GM12892 (cell line): Measurements from ENCODE around the gene STARD13.

Source experiments
- DNase-seq: peaks from one replicate; pipeline ENCODE4 v3.0.0; 2011; ENCODE audit not compliant: insufficient read length
- FAIRE-seq: peaks from 2 replicates; lab custom pipeline; 2011; peaks lifted over from hg19 to GRCh38; lab: Jason Lieb, UNC
- POLR2A ChIP-seq: IDR thresholded peaks from 2 replicates; pipeline ENCODE4 v1.6.1; 2011; ENCODE audit warnings: low read depth, low read length, control low read depth
- POLR2AphosphoS5 ChIP-seq: IDR thresholded peaks from 2 replicates; pipeline ENCODE4 v1.6.1; 2011; ENCODE audit warnings: low read depth, low read length, control low read depth
- TAF1 ChIP-seq: IDR thresholded peaks from 2 replicates; pipeline ENCODE4 v1.6.1; 2011; ENCODE audit warnings: low read depth, mild to moderate bottlenecking, control low read depth, low read length, borderline replicate concordance

The STARD13 gene

DNA sequence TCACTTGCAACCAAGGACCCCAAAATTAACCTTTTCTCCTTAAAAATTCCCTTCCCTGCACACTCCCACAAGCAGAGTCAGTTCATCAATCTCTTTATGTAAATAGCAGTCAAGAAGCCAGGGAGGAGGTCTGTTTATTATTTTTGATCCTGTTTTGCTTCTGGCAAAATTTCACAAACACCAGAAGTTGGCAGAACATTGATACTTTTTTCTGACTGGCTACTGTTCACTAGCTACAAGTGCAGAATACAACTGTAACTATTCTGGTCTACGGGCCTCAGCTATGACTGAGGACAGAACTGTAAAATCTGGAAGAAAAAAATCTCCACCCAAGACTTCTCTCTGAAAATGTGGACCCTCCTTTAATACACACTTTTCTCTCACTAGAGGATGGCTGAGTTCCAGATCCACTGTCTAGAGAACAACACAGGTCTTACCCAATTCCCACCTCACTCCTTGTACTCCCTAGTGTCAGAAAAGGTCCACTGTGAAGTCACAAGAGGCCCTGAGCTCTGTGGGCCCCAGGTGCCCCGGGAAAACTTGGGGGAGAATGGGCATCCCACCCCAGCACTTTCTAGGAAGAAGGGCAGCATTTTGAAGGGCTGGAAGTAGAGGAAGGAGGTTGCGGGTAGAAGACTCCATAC is 14.5 kb downstream of the STARD13 start:
- no peak for DNase-seq
- no peak for TF ChIP-seq TAF1
- no peak for TF ChIP-seq POLR2A
- TF ChIP-seq POLR2AphosphoS5: no peak
- FAIRE-seq: no peak

DNA sequence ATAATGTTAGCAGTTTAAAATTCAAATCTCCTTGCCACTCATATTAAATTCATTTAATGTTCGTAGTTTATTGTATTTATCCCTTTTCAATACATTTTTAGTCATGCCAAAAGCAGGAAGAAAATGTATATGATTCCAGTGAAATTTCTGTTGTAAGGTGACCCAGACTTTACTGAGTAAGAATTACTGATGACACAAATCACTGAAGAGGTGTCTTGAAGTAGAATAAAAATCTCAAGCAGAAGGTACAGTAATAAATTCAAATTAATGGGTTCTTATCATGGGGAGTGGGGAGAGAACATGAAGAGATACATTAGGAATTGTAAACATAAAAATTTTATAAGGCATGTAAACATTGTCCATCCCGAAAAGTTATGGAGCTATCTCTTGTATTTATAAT is 19.9 kb downstream of the STARD13 start:
- DNase-seq: no peak
- TF ChIP-seq TAF1: no peak
- TF ChIP-seq POLR2A: no peak
- no peak for TF ChIP-seq POLR2AphosphoS5
- FAIRE-seq: no peak

DNA sequence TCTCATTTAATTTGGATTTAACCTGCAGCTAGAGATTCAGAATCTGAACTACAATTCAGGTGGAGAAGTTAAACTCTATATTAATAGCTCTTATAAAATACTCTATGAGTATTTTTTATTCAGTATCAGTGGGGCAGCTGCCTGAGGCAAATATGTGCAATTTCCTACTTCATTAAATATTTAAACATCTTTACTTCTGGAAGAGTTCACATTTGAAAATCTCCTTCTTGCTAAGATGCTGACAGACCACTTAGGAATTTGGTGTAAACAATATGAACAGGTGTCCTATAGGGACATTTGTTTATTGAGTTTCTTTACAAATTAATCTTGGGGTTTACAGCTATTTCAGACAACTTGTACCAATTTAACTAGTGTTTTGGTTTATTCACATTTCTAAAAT is 20.4 kb downstream of the STARD13 start:
- DNase-seq (no peak), FAIRE-seq (no peak)
- TF ChIP-seq TAF1: no peak
- TF ChIP-seq POLR2AphosphoS5: no peak
- no peak for TF ChIP-seq POLR2A

DNA sequence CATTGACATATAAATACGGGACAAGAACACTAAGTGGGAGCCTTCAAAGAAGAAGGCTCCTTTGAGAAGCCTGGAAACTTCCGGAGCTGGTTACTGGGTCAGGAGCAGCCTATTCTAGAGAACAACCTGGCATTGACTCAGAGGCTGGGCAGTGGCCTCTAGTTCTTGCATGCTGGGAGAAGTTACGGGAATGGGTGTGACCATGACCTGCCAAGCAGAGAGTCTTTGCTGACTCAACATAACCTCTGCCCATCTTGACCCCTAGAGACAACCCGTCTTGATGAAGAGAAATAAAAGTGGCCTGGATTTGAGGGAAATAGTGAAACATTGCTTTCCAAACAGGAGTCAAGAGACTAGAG is 21.0 kb downstream of the STARD13 start:
- no peak for DNase-seq
- TF ChIP-seq POLR2A: no peak
- TF ChIP-seq TAF1: no peak
- no peak for TF ChIP-seq POLR2AphosphoS5
- FAIRE-seq: no peak

DNA sequence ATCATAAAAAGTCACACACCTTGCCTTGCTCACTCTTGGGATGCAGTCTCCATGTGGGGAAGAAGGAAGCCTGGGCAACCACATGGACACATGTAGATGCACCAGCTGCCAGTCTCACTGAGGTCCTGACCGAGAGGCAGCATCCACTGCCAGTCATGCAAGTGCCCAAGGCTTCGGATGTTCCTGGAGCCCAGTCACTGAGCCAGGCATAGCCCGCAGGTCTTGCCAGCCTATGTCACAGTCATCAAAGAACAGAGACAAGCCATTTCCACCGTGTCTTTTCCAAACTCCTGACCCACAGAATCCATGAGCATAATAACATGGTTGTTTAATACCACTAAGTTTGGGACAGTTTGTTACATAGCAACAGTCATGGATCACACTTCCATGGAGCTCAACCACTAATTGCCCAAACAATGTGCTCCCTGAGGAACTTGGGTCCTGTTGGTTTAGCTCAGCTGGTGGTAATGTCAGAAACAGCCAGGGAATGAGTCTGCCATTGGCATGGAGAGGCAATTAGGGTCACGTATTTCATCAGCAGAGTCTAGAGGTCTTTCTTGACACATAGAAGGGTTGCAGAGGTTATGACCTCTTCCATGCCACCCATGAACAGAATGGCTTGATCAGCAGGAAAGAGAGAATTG is 21.5 kb downstream of the STARD13 start:
- no peak for TF ChIP-seq POLR2AphosphoS5
- no peak for TF ChIP-seq POLR2A
- no peak for TF ChIP-seq TAF1
- FAIRE-seq (no peak), DNase-seq (no peak)

DNA sequence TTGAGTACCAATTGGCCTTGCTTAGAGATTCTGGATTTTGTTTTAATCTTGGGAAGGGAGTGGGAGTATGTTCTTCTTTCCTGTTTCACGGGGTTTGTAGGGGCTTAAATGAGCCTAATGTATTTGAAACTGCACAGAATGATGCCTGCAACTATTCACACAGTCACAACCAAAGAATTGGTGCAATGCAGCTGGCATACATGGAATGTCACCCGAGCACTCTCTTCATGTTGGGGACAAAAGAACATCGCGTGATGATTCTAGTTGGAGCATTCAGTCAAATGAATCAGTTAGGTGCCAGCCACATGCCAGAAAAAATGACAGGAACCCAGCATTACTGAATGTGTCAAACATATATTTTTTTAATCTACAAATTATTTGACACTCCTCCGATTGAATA is 22.1 kb downstream of the STARD13 start:
- DNase-seq (no peak), FAIRE-seq (no peak)
- TF ChIP-seq POLR2AphosphoS5: no peak
- TF ChIP-seq TAF1: no peak
- no peak for TF ChIP-seq POLR2A

DNA sequence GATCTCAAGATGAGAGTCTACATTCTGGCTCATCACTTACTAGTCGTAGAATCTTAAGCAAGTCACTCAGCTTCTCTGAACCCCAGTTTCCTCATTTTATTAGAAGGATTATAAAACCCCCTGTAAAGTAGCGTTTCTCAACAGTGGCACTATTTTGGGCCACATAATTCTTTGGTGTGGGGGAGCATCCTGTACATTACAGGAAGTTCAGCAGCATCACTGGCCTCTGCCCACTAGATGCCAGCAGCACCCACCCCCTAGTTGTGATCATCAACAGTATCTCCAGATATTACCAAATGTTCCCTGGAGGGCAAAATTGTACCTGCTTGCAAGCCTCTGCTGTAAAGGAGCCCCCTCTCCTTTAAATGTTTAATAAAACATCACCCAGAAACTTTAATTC is 22.6 kb downstream of the STARD13 start:
- no peak for TF ChIP-seq POLR2A
- no peak for TF ChIP-seq POLR2AphosphoS5
- no peak for TF ChIP-seq TAF1
- FAIRE-seq (no peak), DNase-seq (no peak)

DNA sequence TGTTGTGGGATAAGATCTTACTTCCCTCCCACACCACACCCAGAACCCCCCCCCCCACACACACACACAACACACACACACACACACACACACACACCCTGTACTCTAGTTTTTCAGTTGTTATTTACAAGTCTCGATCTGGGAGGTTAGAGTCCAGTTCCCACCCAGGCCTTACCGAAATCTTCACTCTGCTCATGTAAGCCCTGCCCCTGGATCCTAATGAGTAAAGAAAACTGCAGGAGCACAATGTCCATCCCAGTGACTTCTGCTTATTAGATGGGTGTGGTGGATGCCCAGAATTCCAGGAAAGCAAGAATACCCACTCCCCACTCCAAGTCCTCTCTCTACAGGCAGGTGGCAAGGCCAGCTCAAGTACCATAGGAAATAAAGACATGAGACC is 23.0 kb downstream of the STARD13 start:
- TF ChIP-seq POLR2AphosphoS5: no peak
- no peak for TF ChIP-seq POLR2A
- DNase-seq (no peak), FAIRE-seq (no peak)

DNA sequence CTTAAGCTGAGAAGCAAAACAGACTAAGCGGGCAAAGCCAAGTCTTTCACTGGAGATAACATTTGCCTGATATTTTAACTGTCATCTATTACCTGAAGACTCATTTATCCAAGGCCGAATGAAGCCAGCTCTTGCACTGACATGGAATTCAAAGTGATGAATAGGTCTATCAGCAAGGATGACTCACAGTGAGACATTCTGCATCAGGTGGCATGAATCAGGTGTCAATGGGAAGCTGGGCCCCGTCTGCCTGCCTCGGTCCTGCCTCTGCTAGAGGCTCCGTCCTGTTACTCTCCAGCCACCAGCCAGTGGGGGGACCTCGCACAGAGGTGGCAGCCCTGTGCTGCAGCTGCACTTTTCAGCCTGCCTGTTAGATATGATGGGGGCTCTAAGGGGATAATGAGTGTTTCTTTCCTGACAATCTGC is 23.5 kb downstream of the STARD13 start:
- TF ChIP-seq POLR2A: no peak
- no peak for TF ChIP-seq TAF1
- TF ChIP-seq POLR2AphosphoS5: no peak
- DNase-seq: no peak

DNA sequence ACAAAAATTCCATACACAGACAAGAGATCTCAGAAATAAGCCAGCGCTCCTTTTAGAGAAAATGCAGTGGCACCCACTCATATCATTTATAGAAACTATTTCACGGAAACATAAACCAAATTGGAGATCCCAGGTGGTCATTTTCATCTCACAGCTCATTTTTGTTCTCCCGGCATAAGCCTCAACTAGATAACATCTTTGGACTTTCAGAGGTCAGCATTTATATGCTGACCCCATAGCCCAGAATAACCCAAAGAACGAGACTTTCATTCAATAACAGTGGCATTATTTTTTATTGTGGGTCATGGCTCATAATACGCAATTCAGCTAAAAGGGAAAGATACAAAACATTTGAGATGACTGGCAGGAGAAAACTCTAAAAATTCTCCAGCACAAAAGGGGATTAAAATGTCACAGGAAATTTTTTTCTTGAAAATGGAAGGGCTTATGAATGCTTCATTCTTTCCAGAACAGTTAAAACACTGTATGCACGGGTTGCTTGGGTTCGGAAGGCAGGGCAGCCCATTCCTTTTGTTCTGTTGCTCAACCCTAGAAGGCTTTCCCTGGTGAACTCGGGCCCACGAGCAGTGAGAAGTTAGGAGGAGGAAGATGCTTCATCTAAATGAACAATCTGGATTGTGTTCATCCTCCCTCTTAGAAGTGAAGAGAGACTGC is 24.0 kb downstream of the STARD13 start:
- DNase-seq: no peak
- FAIRE-seq: no peak
- no peak for TF ChIP-seq TAF1
- no peak for TF ChIP-seq POLR2AphosphoS5
- no peak for TF ChIP-seq POLR2A

More for the DNA sequence above, 23.5 kb downstream of the STARD13 start:
- no peak for FAIRE-seq

DNA sequence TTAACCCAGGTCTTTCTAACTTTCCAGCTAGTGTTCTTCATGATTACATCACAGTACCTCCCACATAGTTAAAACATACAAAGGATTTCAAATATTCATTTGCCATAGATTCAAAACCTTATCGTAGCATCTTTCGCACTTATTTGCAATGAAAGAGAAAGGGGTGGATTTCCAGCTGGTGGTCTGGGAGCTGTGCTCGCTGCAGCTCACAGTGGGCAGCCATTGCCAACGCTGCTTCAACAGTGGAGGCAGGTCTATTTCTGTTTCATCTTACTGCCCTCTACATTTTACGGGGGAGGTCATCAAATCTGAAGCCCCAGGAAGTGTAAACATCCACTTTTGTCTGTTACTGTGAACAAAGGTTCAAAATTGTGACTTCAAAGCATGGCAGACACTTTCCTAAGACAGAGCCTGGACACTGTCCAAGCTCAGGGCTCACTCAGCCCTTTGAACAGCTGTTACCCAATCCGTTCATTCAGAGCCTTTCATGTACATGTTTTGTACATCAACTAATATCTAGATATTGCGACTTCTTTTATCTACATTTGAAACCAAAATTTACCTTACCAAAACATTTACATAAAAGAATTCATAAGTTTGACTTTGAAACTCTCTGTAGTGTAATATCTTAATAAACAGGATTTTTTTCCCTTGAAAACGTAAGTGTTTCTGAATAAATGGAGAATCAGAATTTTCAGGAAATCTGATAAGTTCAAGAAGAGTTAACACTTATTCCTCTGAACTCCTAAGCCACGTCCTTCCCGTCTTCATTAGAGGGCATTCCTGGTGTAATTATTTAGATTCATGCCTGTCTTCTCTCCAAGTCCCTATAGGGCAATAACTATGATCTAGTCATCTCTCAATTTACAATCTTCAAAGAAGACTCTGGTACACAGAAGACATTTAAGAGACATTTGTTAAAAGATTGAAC is 25.1 kb downstream of the STARD13 start:
- no peak for DNase-seq
- TF ChIP-seq POLR2AphosphoS5 (no peak), TAF1 (no peak), POLR2A (no peak)
- FAIRE-seq: no peak
